ENCODE measurements around the gene UBE3C. TPM values are rescaled to one million over a fixed set of nuclear protein-coding genes. Genes with fewer than 3 reads are reported as not detected.
"Not testable (repeated sequence)": the region's sequence is repeated elsewhere in the genome, so short reads cannot be mapped to it uniquely, and the experiment has no call there.

UBE3C gene
- total RNA-seq, 1 donor from 2014 or later: 54.2 TPM

GRCh38 chr7:157271315-157271990, 132.7 kb downstream of the UBE3C start:
- Mint-ChIP-seq H3K27me3 (ENCODE audit: unreplicated experiment) (peaks cover 9% of the 10 kb centered on the region), H3K4me3 (ENCODE audit: unreplicated experiment) (peak overlapping the region; percentile 22), H3K9me3 (ENCODE audit: unreplicated experiment) (no peaks in the 10 kb centered on the region), H3K36me3 (ENCODE audit: low read depth, unreplicated experiment) (peaks cover 29% of the 10 kb centered on the region), H3K27ac (ENCODE audit: unreplicated experiment) (peak overlapping the region; percentile 49), H3K4me1 (ENCODE audit: unreplicated experiment) (peaks cover 5% of the 10 kb centered on the region)
- DNase-seq (ENCODE audit: low spot score): no peak
- TF ChIP-seq, protein P1, sequence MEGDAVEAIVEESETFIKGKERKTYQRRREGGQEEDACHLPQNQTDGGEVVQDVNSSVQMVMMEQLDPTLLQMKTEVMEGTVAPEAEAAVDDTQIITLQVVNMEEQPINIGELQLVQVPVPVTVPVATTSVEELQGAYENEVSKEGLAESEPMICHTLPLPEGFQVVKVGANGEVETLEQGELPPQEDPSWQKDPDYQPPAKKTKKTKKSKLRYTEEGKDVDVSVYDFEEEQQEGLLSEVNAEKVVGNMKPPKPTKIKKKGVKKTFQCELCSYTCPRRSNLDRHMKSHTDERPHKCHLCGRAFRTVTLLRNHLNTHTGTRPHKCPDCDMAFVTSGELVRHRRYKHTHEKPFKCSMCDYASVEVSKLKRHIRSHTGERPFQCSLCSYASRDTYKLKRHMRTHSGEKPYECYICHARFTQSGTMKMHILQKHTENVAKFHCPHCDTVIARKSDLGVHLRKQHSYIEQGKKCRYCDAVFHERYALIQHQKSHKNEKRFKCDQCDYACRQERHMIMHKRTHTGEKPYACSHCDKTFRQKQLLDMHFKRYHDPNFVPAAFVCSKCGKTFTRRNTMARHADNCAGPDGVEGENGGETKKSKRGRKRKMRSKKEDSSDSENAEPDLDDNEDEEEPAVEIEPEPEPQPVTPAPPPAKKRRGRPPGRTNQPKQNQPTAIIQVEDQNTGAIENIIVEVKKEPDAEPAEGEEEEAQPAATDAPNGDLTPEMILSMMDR (IDR thresholded peaks at IDR 0.05; ENCODE audit: unreplicated experiment): no peak

DNA sequence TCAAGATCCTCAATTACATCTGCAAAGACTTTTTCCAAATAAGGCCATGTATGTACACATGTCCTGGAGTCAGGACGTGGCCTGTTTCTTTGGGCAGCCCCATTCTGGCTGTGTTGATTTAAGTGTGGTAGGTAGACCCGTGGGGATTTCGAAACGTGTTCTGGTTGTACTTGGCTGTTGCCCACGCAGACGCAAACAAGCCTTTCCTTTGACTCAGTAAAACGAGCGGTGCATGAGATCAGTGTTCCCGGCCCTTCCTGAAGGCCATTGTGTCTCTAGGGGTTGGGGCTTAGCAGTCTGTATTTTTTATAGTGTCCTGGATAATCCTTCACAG, 133.2 kb downstream of the UBE3C start:
- Mint-ChIP-seq H3K4me1 (ENCODE audit: unreplicated experiment) (peaks cover 9% of the 10 kb centered on the region), H3K9me3 (ENCODE audit: unreplicated experiment) (no peaks in the 10 kb centered on the region), H3K27me3 (ENCODE audit: unreplicated experiment) (peaks cover 13% of the 10 kb centered on the region), H3K4me3 (ENCODE audit: unreplicated experiment) (no peak overlapping the region), H3K27ac (ENCODE audit: unreplicated experiment) (no peak overlapping the region), H3K36me3 (ENCODE audit: low read depth, unreplicated experiment) (peaks cover 29% of the 10 kb centered on the region)
- no peak for DNase-seq (ENCODE audit: low spot score)
- TF ChIP-seq, protein P1 (IDR thresholded peaks at IDR 0.05; ENCODE audit: unreplicated experiment): no peak

DNA sequence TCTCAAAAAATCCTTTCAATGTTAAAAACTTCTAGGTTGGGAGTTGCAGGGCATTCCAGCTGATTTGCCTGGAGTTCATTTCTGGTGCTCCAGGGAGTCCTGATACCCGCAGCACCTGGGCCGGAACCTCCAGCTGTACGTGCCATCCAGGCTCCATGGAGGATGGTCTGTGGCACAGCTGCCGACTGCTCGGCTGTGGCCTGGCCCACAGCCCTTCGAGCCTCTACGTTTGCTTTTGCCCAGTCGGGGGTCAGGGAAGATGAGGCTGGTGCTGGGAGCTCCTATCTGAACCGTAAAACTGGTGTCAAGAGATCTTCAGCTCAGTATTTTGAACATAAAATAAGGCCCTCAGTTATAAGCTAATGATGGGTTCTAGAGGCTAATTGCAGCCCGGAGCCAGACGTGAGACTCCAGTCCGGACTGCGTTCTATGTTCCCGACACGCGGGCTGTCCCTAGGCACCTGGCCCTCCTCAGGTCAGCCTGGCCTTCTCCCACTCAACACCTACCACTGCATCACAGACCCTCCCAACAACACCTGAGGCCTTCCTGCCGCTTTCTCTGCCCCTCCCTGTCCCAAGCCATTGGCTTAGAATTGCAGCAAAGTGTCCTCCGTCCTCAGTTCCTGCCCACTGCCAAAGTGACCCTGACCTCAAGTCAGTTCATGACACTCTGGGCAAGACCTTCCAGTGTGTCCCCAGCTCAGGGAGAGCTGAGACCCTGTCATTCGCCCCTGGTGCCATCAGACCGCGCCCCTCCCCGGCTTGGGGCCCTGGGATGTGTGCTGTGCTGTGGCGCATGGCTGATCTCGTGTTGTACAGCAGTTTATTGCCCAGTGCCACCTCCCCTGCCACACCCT, 133.9 kb downstream of the UBE3C start:
- H3K9me3 Mint-ChIP-seq (ENCODE audit: unreplicated experiment): no peaks in the 10 kb centered on the region
- H3K4me3 Mint-ChIP-seq (ENCODE audit: unreplicated experiment): no peak overlapping the region
- H3K27me3 Mint-ChIP-seq (ENCODE audit: unreplicated experiment): peaks cover 16% of the 10 kb centered on the region
- peaks cover 27% of the 10 kb centered on the region for H3K36me3 Mint-ChIP-seq (ENCODE audit: low read depth, unreplicated experiment)
- H3K27ac Mint-ChIP-seq (ENCODE audit: unreplicated experiment): peak overlapping the region; percentile 8
- TF ChIP-seq, protein P1 (IDR thresholded peaks at IDR 0.05; ENCODE audit: unreplicated experiment): no peak
- H3K4me1 Mint-ChIP-seq (ENCODE audit: unreplicated experiment): peaks cover 12% of the 10 kb centered on the region
- no peak for DNase-seq (ENCODE audit: low spot score)

DNA sequence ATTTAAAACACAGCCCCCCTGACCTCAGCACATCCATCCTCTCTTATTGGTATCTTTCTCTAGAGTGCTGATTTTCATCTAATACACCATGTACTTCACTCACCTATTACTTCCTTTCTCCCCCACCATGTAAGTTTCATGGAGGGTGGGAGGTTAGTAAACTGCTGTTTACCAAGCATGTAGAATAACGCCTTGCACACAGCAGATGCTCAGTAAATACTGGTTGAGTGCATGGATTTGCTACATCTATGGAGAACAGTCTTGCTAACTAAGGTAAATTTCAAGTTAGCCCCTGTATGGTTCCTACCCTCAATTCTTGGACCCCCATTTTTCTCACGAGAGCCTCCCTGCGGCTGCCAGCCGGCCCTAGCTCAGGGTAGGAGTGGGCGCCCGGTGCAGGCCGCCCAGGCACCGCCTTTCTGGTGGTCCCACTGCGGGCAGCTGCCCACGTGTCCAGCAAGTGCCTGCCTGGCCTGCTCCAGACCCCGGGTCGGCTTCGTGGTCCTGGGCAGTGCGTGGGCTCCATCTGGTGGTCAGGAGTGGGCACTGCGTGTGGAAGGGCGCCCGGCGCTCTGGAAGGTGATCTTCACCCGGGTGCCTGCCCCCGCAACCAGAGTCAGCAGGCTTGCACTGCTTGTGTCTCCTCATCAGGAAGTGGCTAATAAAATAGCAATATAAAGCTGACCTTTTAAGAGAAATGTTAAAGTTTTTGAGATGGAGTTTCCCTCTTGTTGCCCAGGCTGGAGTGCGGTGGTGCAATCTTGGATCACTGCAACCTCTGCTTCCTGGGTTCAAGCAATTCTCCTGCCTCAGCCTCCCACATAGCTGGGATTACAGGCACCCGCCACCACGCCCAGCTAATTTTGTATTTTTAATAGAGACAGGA, 134.7 kb downstream of the UBE3C start:
- no peak overlapping the region for H3K4me3 Mint-ChIP-seq (ENCODE audit: unreplicated experiment)

DNA sequence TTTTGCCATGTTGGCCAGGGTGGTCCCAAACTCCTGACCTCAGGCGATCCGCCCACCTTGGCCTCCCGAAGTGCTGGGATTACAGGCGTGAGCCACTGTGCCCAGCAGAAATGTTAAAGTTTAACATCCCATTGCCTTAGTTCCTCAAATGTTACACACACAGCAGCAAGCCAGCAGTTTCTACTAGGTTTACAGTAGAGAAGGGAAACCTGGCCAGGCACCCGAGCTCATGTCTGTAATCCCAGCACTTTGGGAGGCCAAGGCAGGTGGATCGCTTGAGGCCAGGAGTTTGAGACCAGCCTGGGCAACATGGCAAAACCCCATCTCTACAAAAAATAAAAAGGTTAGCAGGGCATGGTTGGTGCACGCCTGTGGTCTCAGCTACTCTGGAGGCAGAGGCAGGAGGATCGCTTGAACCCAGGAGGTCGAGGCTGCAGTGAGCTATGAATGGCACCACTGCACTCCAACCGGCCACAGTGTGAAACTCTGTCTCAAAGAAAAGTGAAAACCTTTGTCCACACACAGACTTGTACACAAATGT, 135.4 kb downstream of the UBE3C start:
- Mint-ChIP-seq H3K4me1 (ENCODE audit: unreplicated experiment) (peaks cover 12% of the 10 kb centered on the region), H3K27me3 (ENCODE audit: unreplicated experiment) (peaks cover 19% of the 10 kb centered on the region), H3K36me3 (ENCODE audit: low read depth, unreplicated experiment) (peaks cover 14% of the 10 kb centered on the region)
- not testable (repeated sequence) for DNase-seq (ENCODE audit: low spot score); H3K9me3 Mint-ChIP-seq (ENCODE audit: unreplicated experiment); H3K4me3 Mint-ChIP-seq (ENCODE audit: unreplicated experiment); H3K27ac Mint-ChIP-seq (ENCODE audit: unreplicated experiment)

More for the DNA sequence above, 134.7 kb downstream of the UBE3C start:
- DNase-seq (ENCODE audit: low spot score): peak; percentile 80
- peak overlapping the region; percentile 3 for H3K27ac Mint-ChIP-seq (ENCODE audit: unreplicated experiment)
- H3K36me3 Mint-ChIP-seq (ENCODE audit: low read depth, unreplicated experiment): peaks cover 18% of the 10 kb centered on the region
- no peaks in the 10 kb centered on the region for H3K9me3 Mint-ChIP-seq (ENCODE audit: unreplicated experiment)
- TF ChIP-seq, protein P1 (IDR thresholded peaks at IDR 0.05; ENCODE audit: unreplicated experiment): peak; percentile 91
- H3K4me1 Mint-ChIP-seq (ENCODE audit: unreplicated experiment): peaks cover 12% of the 10 kb centered on the region
- H3K27me3 Mint-ChIP-seq (ENCODE audit: unreplicated experiment): peaks cover 19% of the 10 kb centered on the region
